NCI-H1930 (cell line): ENCODE measurements around the gene MYBPH.

ENCODE experiments used
- DNase-seq, 2 experiments: peaks; one replicate each; lab custom pipeline; 2025; lab: John Stamatoyannopoulos, UW

Gene MYBPH

GRCh38 chr1:203128716-203129500, 46.7 kb downstream of the MYBPH start:
- DNase-seq, result no peak

GRCh38 chr1:203128431-203128715, 47.3 kb downstream of the MYBPH start:
- no peak for DNase-seq

GRCh38 chr1:203127666-203128430, 47.8 kb downstream of the MYBPH start, which contains the start of gene ADORA1:
Gene ADORA1, plus strand, starts transcription at chr1:203127726. Its CDS starts 1,116 bp downstream, at chr1:203128842.
- no peak for DNase-seq

GRCh38 chr1:203126866-203127665, 48.6 kb downstream of the MYBPH start:
- no peak for DNase-seq

GRCh38 chr1:203126151-203126865, 49.3 kb downstream of the MYBPH start:
- DNase-seq, result no peak

- DNase-seq, result no peak
These were observed 50.9 kb downstream of the MYBPH start for GRCh38 chr1:203124546-203125317.

- DNase-seq, result no peak
These were observed 51.6 kb downstream of the MYBPH start for GRCh38 chr1:203124011-203124410.

- no peak for DNase-seq
These were observed 53.5 kb downstream of the MYBPH start for GRCh38 chr1:203122159-203122558.

GRCh38 chr1:203121186-203122015, 54.2 kb downstream of the MYBPH start:
- DNase-seq, result no peak

- DNase-seq, result no peak
These were observed 55.1 kb downstream of the MYBPH start for GRCh38 chr1:203120325-203121153.
